GM12878 (cell line): ENCODE data around the gene MDM4. TPM values are rescaled to one million over a fixed set of nuclear protein-coding genes. Genes with fewer than 3 reads are reported as not detected.
A peak's percentile ranks its signal among the peaks of the same experiment; 100 is the strongest.

Experiments
- BRCA1 ChIP-seq: IDR thresholded peaks from 2 replicates; pipeline ENCODE4 v1.6.1; 2011; ENCODE audit warnings: low read depth, low read length, improper control_type of control experiment
- CTCF ChIP-seq, 3 experiments: IDR thresholded peaks in 2 of 3; conservative IDR thresholded peaks in 1 of 3; 2 replicates each; pipeline ENCODE4 v1.5.1; 2011; ENCODE audit warnings: low read depth in 3 of 3, low read length in 3 of 3, mild to moderate bottlenecking in 3 of 3, control low read depth in 2 of 3, moderate library complexity in 2 of 3, inconsistent platforms in 1 of 3, mixed read lengths in 1 of 3; ENCODE audit not compliant: control insufficient read depth in 2 of 3, insufficient read depth in 1 of 3; ENCODE audit errors: extremely low read depth in 1 of 3
- E2F8 ChIP-seq: fragments of 450-650 bp; IDR thresholded peaks from 2 replicates; pipeline ENCODE4 v1.6.1; 2018; ENCODE audit warnings: mild to moderate bottlenecking, low read depth, moderate library complexity; ENCODE audit not compliant: partially characterized antibody
- ESRRA ChIP-seq: IDR thresholded peaks from 2 replicates; pipeline ENCODE4 v1.6.1; 2012; ENCODE audit warnings: mild to moderate bottlenecking, low read length, improper control_type of control experiment
- MEF2B ChIP-seq: fragments of 450-650 bp; IDR thresholded peaks from 2 replicates; pipeline ENCODE4 v1.6.1; 2018; ENCODE audit warnings: mild to moderate bottlenecking, moderate library complexity; ENCODE audit not compliant: partially characterized antibody, poor library complexity, severe bottlenecking
- MTA3 ChIP-seq: IDR thresholded peaks from 2 replicates; pipeline ENCODE4 v1.6.1; 2012; ENCODE audit warnings: low read length, inconsistent platforms, borderline replicate concordance
- POLR2AphosphoS5 ChIP-seq: IDR thresholded peaks from 2 replicates; pipeline ENCODE4 v1.6.1; 2011; ENCODE audit warnings: mild to moderate bottlenecking, low read length, inconsistent platforms
- SMAD5 ChIP-seq: IDR thresholded peaks from 2 replicates; pipeline ENCODE4 v1.6.1; 2016; ENCODE audit warnings: antibody characterized with exemption, low read depth
- STAT1 ChIP-seq: fragments of 450-650 bp; conservative IDR thresholded peaks from 2 replicates; pipeline ENCODE4 v1.6.1; 2014; ENCODE audit warnings: antibody characterized with exemption, mild to moderate bottlenecking
- TCF7 ChIP-seq: IDR thresholded peaks from 2 replicates; pipeline ENCODE4 v1.6.1; 2014; ENCODE audit warnings: antibody characterized with exemption, borderline replicate concordance
- USF1 ChIP-seq: IDR thresholded peaks from 2 replicates; pipeline ENCODE4 v1.6.1; 2011; ENCODE audit warnings: borderline replicate concordance, low read depth, mild to moderate bottlenecking, moderate library complexity, mixed read lengths, low read length; ENCODE audit not compliant: insufficient read depth; ENCODE audit errors: extremely low read length
- polyA plus RNA-seq, 11 experiments: library from polyadenylated mRNA; depleted of rRNA in 4 of 11; unstranded in 6 of 11; stranded (reverse) in 5 of 11; fragments of >200 nt; fragmentation: Nextera tagmentation in 4 of 11; fragmentation: Illumina TruSeq in 1 of 11; extraction: Ambion mirVana in 4 of 11; extraction: Trizol in 1 of 11; gene quantifications; 1 replicate in 1 of 11; 2 replicates in 10 of 11; pipeline versions ENCODE4 v1.2.1 to v1.2.3, GENCODE V29; 2011 to 2016; ENCODE audit warnings: inconsistent platforms in 2 of 11, missing spikeins in 2 of 11, low read depth in 1 of 11
- total RNA-seq, 4 experiments: library from RNA; depleted of rRNA in 3 of 4; stranded (reverse); fragments of >200 nt in 3 of 4; fragmentation: Illumina TruSeq in 1 of 4; extraction: Trizol in 1 of 4; gene quantifications; 2 replicates each; pipeline versions ENCODE4 v1.2.1 to v1.2.3, GENCODE V29; 2013 to 2021

MDM4 gene
- total and polyA plus RNA-seq, 10 of the 15 experiments (the other 5 are each of a cell fraction or from before 2014, with no cell fraction given), result 2.5 to 74.4 (median 22.7) TPM

DNA sequence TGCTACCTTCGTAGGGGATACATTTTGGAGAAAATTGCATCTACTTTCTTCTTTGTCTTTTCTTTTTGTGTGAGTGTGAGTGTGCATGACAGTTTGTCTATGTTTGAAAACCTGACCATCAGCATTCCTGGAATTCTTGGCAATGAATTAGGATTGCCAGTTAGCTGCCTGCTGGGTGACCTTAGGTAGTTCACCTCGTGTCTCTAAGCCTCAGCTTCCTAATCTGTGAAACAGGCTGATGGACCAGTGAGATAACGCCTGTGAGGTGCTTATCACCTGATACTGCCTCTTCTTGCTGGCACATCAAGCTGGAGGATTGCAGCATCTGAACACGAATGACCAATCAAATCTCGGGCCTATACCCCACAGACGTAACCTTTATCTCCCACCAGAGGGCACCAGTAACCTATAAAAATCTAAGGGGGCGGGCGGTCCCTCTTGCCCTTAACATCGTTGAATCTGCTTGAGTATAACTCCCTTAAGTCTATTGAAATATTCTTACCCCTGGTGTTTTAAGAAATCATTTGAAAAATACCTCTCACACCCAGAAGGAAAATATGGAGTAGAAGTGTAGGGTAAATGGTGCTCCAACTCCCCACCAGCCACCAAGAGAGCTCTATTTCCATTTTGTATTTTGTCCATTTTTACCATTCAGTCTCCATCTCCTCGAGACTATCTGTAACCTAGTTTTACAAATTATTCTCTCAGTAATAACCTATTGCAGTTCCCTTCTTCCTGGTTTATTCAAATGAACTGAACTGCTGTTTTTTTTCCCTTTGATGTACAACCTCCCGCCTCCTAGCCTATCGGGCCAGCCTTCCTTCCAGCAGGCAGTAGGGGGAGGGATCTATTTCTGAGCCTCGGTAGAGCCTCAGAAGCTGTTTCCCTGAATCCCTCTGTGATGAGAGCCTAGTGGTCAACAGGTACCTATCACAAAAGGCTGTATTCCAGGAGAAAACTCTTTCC is 49.7 kb downstream of the MDM4 start (continued):
- TF ChIP-seq CTCF (IDR thresholded peaks at IDR 0.05 in 2 of 3, conservative IDR thresholded peaks at IDR 0.05 in 1 of 3; ENCODE audit: control insufficient read depth in 2 of 3, extremely low read depth in 1 of 3, insufficient read depth in 1 of 3, low read depth in 3 of 3, low read length in 3 of 3), result peak; percentile 58 to 78 (median 72)
- TF ChIP-seq POLR2AphosphoS5, result no peak
- no peak for TF ChIP-seq TCF7
- TF ChIP-seq STAT1, result no peak
- TF ChIP-seq ESRRA, result no peak
- no peak for TF ChIP-seq MTA3
- TF ChIP-seq SMAD5, result no peak
- TF ChIP-seq USF1, result no peak
- TF ChIP-seq E2F8, result no peak
- no peak for TF ChIP-seq BRCA1
- no peak for TF ChIP-seq MEF2B
